Measurements from ENCODE around the gene MTHFS. TPM values are rescaled to one million over a fixed set of nuclear protein-coding genes. Genes with fewer than 3 reads are reported as not detected.

MTHFS gene
- total and polyA plus RNA-seq, 8 donors: 20.6 to 40.1 (median 24.7) TPM

DNA sequence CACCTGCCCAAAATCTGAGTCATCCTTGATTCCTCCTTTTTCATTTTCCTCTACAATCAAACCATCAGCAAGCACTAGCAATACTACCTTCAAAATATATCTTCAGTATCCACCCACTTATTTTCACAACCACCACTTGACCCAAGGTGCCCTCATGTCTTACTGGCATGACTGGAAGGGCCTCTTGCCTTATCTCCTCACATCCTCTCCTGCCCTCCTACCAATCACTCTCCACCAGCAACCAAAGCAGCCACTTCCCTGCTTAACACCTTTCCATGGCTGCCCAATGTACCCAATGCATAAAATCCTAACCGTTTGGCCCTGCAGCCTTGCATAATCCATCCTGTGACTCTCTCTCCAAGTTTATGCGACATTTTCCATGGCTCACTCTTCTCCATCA is 76.0 kb downstream of the MTHFS start:
- Histone ChIP-seq H3K4me1 (no peaks in the 10 kb centered on the region), H3K27me3 (no peaks in the 10 kb centered on the region), H3K4me3 (no peak overlapping the region), H3K27ac (no peak overlapping the region), H3K36me3 (no peaks in the 10 kb centered on the region), H3K9me3 (peaks cover 0 to 10% of the 10 kb centered on the region in 2 donors)
- TF ChIP-seq, protein P1, sequence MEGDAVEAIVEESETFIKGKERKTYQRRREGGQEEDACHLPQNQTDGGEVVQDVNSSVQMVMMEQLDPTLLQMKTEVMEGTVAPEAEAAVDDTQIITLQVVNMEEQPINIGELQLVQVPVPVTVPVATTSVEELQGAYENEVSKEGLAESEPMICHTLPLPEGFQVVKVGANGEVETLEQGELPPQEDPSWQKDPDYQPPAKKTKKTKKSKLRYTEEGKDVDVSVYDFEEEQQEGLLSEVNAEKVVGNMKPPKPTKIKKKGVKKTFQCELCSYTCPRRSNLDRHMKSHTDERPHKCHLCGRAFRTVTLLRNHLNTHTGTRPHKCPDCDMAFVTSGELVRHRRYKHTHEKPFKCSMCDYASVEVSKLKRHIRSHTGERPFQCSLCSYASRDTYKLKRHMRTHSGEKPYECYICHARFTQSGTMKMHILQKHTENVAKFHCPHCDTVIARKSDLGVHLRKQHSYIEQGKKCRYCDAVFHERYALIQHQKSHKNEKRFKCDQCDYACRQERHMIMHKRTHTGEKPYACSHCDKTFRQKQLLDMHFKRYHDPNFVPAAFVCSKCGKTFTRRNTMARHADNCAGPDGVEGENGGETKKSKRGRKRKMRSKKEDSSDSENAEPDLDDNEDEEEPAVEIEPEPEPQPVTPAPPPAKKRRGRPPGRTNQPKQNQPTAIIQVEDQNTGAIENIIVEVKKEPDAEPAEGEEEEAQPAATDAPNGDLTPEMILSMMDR (IDR thresholded peaks at IDR 0.05): no peak
- ATAC-seq (peak; percentile 95), DNase-seq (peak in 1 of 4 donors; percentile 49)
- intact Hi-C loops (cut with DNase I): no loop called here

DNA sequence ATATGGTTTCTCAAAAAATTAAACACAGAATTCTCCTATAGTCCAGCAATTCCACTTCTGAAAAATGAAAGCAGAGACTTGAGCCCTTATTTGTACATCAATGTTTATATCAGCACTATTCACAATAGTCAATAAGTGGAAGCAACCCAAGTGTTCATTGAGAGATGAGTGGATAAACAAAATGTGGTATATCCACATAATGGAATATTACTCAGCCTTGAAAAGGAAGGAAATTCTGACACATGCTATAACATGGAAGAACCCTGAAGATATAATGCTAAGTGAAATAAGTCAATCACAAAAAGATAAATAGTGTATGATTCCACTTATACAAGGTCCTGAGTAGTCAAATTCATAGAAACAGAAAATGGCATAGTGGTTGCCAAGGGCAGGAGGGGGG is 76.6 kb downstream of the MTHFS start:
- DNase-seq (no peak), ATAC-seq (no peak)
- intact Hi-C loops (cut with DNase I): no loop called here
- Histone ChIP-seq H3K36me3 (no peaks in the 10 kb centered on the region), H3K9me3 (peaks cover 0 to 10% of the 10 kb centered on the region in 2 donors), H3K4me1 (no peaks in the 10 kb centered on the region), H3K27ac (no peak overlapping the region), H3K4me3 (no peak overlapping the region), H3K27me3 (no peaks in the 10 kb centered on the region)
- TF ChIP-seq, protein P1 (IDR thresholded peaks at IDR 0.05): no peak

DNA sequence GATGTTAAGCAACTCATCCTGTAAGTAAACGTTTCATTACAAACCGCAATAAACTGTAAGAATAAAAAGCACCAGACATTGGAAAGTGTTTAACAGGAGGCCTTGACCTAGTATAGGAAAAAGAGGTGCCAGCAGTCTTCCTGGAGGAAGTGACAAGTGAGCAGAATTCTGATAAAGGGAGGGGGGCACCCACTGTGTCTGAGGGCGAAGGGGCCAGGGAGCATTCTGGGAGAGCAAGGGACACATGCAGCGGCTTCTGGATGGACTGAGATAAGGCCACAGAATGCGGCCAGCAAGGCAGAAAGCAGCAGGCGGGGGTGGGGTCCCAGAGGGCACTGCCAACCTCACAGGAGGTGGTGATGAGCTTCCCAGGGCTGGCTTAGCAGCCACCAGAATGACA is 80.2 kb downstream of the MTHFS start:
- DNase-seq (no peak), ATAC-seq (no peak)
- no peak overlapping the region for H3K4me3 ChIP-seq
- H3K4me1 ChIP-seq: no peaks in the 10 kb centered on the region
- intact Hi-C loops (cut with DNase I): no loop called here
- H3K27me3 ChIP-seq: no peaks in the 10 kb centered on the region
- H3K36me3 ChIP-seq: no peaks in the 10 kb centered on the region
- no peak overlapping the region for H3K27ac ChIP-seq
- peaks cover 0 to 10% of the 10 kb centered on the region in 2 donors for H3K9me3 ChIP-seq
- TF ChIP-seq, protein P1 (IDR thresholded peaks at IDR 0.05): no peak

DNA sequence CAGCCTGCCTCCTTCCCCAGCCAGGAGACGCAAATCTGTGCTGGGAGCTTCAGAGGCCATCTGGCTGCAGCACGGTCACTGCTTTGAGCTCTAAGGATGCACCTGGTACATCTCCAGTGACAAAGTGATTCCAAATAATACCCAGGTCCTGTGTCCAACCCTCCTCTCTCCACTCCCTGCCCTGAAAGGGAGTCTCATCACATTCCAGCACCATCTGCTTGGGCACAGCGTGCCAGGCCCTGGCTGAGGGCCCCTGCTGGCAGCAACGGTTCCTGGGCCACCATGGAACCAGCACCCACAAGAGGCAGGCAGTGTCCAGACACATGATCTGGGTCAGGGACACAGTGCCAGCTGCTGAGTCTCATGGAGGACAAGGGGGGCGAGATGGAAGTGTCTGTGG is 81.3 kb downstream of the MTHFS start:
- Histone ChIP-seq H3K4me1 (no peaks in the 10 kb centered on the region), H3K36me3 (no peaks in the 10 kb centered on the region), H3K4me3 (no peak overlapping the region), H3K27me3 (no peaks in the 10 kb centered on the region), H3K9me3 (peaks cover 0 to 6% of the 10 kb centered on the region in 2 donors), H3K27ac (no peak overlapping the region)
- ATAC-seq: no peak
- TF ChIP-seq, protein P1 (IDR thresholded peaks at IDR 0.05): no peak
- intact Hi-C loops (cut with DNase I): no loop called here
- no peak for DNase-seq

DNA sequence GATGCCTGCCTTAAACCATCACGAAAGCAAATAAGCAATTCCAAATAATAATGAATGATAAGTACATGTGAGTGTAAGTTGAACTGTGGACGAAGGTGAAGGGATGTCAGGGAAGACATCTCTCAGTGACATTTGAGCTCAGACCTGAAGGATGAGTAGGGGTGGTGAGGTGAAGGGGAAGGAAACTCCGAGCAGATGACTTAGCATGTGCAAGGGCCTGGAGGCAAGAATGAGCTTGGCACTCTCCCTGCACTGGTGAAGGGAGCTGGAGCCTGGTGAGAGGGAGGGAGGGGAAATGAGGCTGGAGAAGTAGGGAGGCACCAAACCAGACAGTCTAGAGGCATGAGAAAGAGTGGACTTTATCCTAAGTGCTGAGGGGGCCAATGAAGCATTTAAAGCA is 84.3 kb downstream of the MTHFS start:
- ATAC-seq: no peak
- TF ChIP-seq, protein P1 (IDR thresholded peaks at IDR 0.05): no peak
- H3K9me3 ChIP-seq: no peaks in the 10 kb centered on the region
- no peaks in the 10 kb centered on the region for H3K27me3 ChIP-seq
- no peaks in the 10 kb centered on the region for H3K36me3 ChIP-seq
- no peak overlapping the region for H3K4me3 ChIP-seq
- intact Hi-C loops (cut with DNase I): no loop called here
- H3K27ac ChIP-seq: no peak overlapping the region
- H3K4me1 ChIP-seq: no peaks in the 10 kb centered on the region
- DNase-seq: no peak

All from left lung (tissue), 10 donors.